Upper lobe of left lung (tissue), 6 donors: ENCODE results near the gene WFDC1. TPM values are rescaled to one million over a fixed set of nuclear protein-coding genes. Genes with fewer than 3 reads are reported as not detected.

Experiments
- ATAC-seq, 2 donors: fragments of 200-7000 bp; cut with Tn5 transposase; one replicate each; pipeline ENCODE4 v1.9.1; 2022; ENCODE audit warnings: mild to moderate bottlenecking in 2 of 2, moderate library complexity in 2 of 2; ENCODE audit not compliant: low FRiP score in 2 of 2
- DNase-seq, 2 donors: peaks; one replicate each; pipeline ENCODE4 v3.0.0-alpha.2; 2019 to 2020
- H3K27ac ChIP-seq, 4 donors: fragments of 200-600 bp; sonication (generic); one replicate each; pipeline ENCODE4 v1.5.1; 2016 to 2019
- H3K27me3 ChIP-seq, 4 donors: fragments of 200-600 bp; sonication (generic); one replicate each; pipeline ENCODE4 v1.5.1; 2017 to 2019
- H3K36me3 ChIP-seq, 4 donors: fragments of 200-600 bp; sonication (generic); one replicate each; pipeline ENCODE4 v1.5.1; 2016 to 2019
- H3K4me1 ChIP-seq, 4 donors: fragments of 200-600 bp; sonication (generic); one replicate each; pipeline ENCODE4 v1.5.1; 2018 to 2019
- H3K4me3 ChIP-seq, 4 donors: fragments of 200-600 bp; sonication (generic); one replicate each; pipeline ENCODE4 v1.5.1; 2017 to 2019; ENCODE audit warnings: mild to moderate bottlenecking in 2 of 4, moderate library complexity in 1 of 4
- H3K9me3 ChIP-seq, 4 donors: fragments of 200-600 bp; sonication (generic); one replicate each; pipeline ENCODE4 v1.5.1; 2018 to 2019
- EP300 ChIP-seq, 4 donors: sonication (generic); formaldehyde crosslinking; IDR thresholded peaks; one replicate each; pipeline ENCODE4 v1.5.1; 2017; ENCODE audit warnings: antibody characterized with exemption in 4 of 4, control low read depth in 2 of 4
- POLR2A ChIP-seq, 4 donors: fragments of 450-650 bp; IDR thresholded peaks; one replicate each; pipeline ENCODE4 v1.5.1; 2016 to 2017; ENCODE audit warnings: antibody characterized with exemption in 4 of 4, mild to moderate bottlenecking in 2 of 4
- POLR2AphosphoS5 ChIP-seq, 2 donors: sonication (generic); formaldehyde crosslinking; IDR thresholded peaks; one replicate each; pipeline ENCODE4 v1.5.1; 2017; ENCODE audit warnings: antibody characterized with exemption in 2 of 2
- WGBS, 2 donors: methylation state at CpG; one replicate each; pipeline ENCODE4 v1.1.5; 2017 to 2018; 5-methylcytosine and 5-hydroxymethylcytosine counted together
- total RNA-seq, 6 donors: library from RNA; depleted of rRNA in 4 of 6; stranded (reverse); fragments of >200 nt in 4 of 6; gene quantifications; one replicate each; pipeline versions ENCODE4 v1.1.0 to v1.2.1, GENCODE V29; 2016 to 2021
- TF ChIP-seq, protein P1 (sequence below), 6 experiments: fragments of 450-650 bp in 4 of 6; fragments of 200-600 bp in 2 of 6; sonication (generic) in 2 of 6; IDR thresholded peaks; one replicate each; pipeline ENCODE4 v1.5.1; 2016 to 2019; ENCODE audit warnings: antibody characterized with exemption in 6 of 6
- donor health status: DM: no; HTN: no; CAD: no; lungs with moderate emphysema.
- donor health status: DM: no; HTN: yes; CAD: no; lungs with severe emphysema.

The WFDC1 gene
- total RNA-seq, 6 donors from 2014 or later = 3.5 to 63.0 (median 10.2) TPM

DNA sequence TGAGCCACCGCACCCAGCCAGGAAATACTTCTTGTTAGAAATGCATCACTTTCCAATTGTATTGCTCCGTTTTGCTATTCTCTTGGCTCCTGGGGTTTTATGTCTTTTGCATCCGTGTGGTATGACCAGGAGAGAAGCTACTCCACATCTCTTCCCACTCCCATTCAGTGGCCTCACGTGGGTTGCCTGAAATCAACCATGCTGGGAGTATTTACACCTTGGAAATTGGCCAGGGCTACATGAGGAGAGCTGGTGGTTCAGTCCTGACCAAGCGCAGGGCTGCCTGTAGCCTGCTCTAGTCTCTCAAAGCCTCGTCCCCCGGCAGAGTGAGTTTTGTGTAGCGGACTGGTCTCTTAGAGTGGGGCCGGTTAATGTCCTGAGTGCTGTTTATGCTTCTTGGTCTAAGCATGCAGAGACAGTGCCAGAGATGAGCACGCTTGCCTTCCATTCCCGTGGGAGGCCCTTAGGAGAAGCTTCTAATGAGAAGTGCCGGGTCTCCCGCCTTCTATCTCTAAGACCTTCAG is 3.8 kb downstream of the WFDC1 start:
- TF ChIP-seq POLR2AphosphoS5 (IDR thresholded peaks at IDR 0.05) = no peak
- TF ChIP-seq EP300 (IDR thresholded peaks at IDR 0.05) = no peak
- TF ChIP-seq, protein P1, sequence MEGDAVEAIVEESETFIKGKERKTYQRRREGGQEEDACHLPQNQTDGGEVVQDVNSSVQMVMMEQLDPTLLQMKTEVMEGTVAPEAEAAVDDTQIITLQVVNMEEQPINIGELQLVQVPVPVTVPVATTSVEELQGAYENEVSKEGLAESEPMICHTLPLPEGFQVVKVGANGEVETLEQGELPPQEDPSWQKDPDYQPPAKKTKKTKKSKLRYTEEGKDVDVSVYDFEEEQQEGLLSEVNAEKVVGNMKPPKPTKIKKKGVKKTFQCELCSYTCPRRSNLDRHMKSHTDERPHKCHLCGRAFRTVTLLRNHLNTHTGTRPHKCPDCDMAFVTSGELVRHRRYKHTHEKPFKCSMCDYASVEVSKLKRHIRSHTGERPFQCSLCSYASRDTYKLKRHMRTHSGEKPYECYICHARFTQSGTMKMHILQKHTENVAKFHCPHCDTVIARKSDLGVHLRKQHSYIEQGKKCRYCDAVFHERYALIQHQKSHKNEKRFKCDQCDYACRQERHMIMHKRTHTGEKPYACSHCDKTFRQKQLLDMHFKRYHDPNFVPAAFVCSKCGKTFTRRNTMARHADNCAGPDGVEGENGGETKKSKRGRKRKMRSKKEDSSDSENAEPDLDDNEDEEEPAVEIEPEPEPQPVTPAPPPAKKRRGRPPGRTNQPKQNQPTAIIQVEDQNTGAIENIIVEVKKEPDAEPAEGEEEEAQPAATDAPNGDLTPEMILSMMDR (IDR thresholded peaks at IDR 0.05) = no peak
- no peak for TF ChIP-seq POLR2A (IDR thresholded peaks at IDR 0.05)
- Histone ChIP-seq H3K4me3 (no peak overlapping the region), H3K4me1 (peaks cover 25 to 48% (median 29%) of the 10 kb centered on the region in 4 donors), H3K9me3 (no peaks in the 10 kb centered on the region), H3K27ac (no peak overlapping the region), H3K27me3 (no peaks in the 10 kb centered on the region), H3K36me3 (no peaks in the 10 kb centered on the region)
- DNase-seq (no peak), ATAC-seq (no peak)
- WGBS, 2 donors = 84 to 92% methylated on average over 8 to 13 of the region's 13 CpGs

DNA sequence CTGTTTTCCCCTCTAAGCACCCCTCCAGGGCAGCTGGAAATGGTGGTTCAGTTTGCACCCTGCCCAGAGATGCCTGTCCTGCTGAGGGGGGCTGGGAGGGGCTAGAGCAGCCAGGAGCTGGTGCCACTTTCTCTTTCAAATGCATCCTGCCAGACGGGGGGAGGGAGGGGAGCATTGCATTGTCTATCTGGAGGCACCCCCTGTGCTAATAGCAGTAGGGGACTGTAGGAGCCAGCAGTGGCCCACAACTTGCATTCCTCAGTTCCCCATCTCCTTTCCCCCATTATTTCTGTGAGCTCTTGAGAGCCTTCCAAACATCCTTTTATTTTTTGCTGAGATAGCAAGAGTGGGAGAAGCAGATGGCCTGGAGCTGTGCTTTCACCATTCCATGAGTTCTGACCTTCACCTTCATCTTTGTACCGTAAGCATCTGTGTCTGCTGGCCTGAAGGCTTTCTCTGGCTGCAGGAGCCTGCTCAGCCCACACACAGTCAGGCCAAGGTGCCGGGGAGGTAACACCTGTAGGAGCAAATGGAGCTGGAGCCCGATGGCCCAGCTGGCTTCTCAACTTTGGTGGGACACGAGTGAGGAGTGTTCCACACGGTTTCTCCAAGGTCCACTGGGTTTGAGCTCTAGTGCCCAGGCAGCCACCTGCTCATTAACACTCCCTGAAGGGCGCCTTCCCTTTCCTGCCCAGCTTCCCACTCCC is 5.2 kb downstream of the WFDC1 start:
- no peaks in the 10 kb centered on the region for H3K9me3 ChIP-seq
- ATAC-seq = no peak
- 80 to 83% methylated on average over 4 to 7 of the region's 7 CpGs for WGBS, 2 donors
- no peaks in the 10 kb centered on the region for H3K27me3 ChIP-seq
- TF ChIP-seq, protein P1 (IDR thresholded peaks at IDR 0.05) = no peak
- H3K36me3 ChIP-seq = no peaks in the 10 kb centered on the region
- DNase-seq = no peak
- peak overlapping the region in 3 of 4 donors; percentile 22 to 85 (median 64) for H3K27ac ChIP-seq
- H3K4me3 ChIP-seq = no peak overlapping the region
- peaks cover 23 to 44% (median 27%) of the 10 kb centered on the region in 4 donors for H3K4me1 ChIP-seq

DNA sequence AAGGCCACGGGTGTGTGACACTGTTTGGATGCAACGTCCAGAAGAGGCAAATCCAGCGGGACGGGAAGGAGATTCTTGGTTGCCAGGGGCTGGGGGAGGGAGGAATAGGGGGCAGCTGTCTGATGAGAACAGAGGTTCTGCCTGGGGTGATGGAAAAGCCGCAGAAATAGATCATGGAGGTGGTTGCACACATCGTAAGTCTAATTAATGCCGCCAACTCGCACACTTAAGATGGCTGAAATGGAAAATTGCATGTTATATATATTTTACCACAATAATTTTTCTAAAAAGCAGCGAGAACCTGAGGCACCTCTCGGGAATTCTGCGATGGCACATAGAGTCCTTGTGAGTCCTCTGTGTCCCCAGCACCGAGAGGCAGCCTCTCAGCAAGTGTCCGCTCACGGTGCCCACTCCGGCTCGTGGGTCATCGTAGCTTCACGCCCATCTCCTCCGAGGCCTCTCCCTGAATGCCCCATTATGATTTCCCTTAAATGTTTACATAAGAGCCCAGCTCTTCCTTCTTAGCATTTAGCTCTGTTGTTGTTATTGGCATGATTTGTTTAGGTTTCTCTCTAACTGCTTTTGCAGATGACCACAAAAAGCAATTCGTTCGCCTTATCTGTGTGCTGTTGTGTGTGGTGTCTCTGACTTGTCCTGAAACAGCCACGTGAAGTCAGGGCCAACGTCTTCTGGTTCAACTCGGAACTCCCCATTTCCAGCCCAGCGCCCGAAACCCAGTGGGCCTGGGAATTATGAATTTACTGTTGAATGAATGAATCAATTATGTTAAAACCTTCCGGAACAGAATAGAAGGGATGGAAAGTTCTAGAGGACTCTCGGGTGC is 7.7 kb downstream of the WFDC1 start:
- H3K4me1 ChIP-seq = peaks cover 11 to 25% (median 19%) of the 10 kb centered on the region in 4 donors
- H3K9me3 ChIP-seq = no peaks in the 10 kb centered on the region
- no peak for DNase-seq
- TF ChIP-seq, protein P1 (IDR thresholded peaks at IDR 0.05) = no peak
- TF ChIP-seq EP300 (IDR thresholded peaks at IDR 0.05) (peak in 2 of 4 donors; percentile 55 to 78), POLR2AphosphoS5 (IDR thresholded peaks at IDR 0.05) (peak in 1 of 2 donors; percentile 43), POLR2A (IDR thresholded peaks at IDR 0.05) (no peak)
- no peaks in the 10 kb centered on the region for H3K27me3 ChIP-seq
- ATAC-seq = no peak
- peak overlapping the region; percentile 73 to 86 (median 81) for H3K27ac ChIP-seq
- H3K36me3 ChIP-seq = no peaks in the 10 kb centered on the region
- WGBS, 2 donors = 64 to 65% methylated on average over 28 of the region's 28 CpGs
- H3K4me3 ChIP-seq = no peak overlapping the region

DNA sequence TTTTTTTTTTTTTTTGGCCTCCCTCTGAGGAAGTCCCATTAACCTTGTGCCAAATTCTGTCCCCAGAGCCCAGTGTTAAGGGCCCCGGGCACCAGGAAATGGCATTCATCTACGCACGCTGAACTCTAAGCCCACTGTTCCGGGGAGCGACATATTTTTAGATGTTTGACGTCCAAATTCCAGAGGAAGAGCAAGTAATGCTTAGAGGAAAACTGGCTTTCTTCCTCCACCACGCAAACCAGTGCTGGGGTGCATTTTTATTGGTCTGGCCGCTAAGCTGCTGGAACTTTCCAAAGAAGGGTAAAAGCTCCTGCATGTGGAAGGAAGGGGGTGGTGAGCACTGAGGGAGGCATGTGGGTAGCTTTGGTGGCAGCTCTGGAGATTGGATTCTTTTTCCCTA is 8.3 kb downstream of the WFDC1 start:
- Histone ChIP-seq H3K4me3 (no peak overlapping the region), H3K27me3 (no peaks in the 10 kb centered on the region), H3K27ac (peak overlapping the region; percentile 73 to 86 (median 81)), H3K36me3 (no peaks in the 10 kb centered on the region), H3K9me3 (no peaks in the 10 kb centered on the region), H3K4me1 (peaks cover 14 to 28% (median 21%) of the 10 kb centered on the region in 4 donors)
- peak in 2 of 4 donors; percentile 27 to 79 for TF ChIP-seq EP300 (IDR thresholded peaks at IDR 0.05)
- TF ChIP-seq, protein P1 (IDR thresholded peaks at IDR 0.05) = no peak
- ATAC-seq = no peak
- 52 to 54% methylated on average over 8 of the region's 8 CpGs for WGBS, 2 donors
- no peak for DNase-seq
